SK-N-SH (cell line): ENCODE measurements around the gene ZGPAT.

Source experiments
- CTCF ChIP-seq: fragments of 200-600 bp; sonication (generic); IDR thresholded peaks from 2 replicates; pipeline ENCODE4 v1.6.1; 2017; ENCODE audit warnings: antibody characterized with exemption, mild to moderate bottlenecking, moderate library complexity
- EP300 ChIP-seq, 2 experiments: IDR thresholded peaks; 2 replicates each; pipeline versions ENCODE4 v1.4.0 to v1.6.1; 2012; ENCODE audit warnings: borderline replicate concordance in 1 of 2, low read depth in 1 of 2, low read length in 1 of 2
- FOXM1 ChIP-seq: IDR thresholded peaks from 2 replicates; pipeline ENCODE4 v1.4.0; 2012; ENCODE audit warnings: low read depth, mild to moderate bottlenecking
- MAX ChIP-seq: IDR thresholded peaks from 2 replicates; pipeline ENCODE4 v1.4.0; 2012; ENCODE audit warnings: low read depth
- MXI1 ChIP-seq: IDR thresholded peaks from 2 replicates; pipeline ENCODE4 v1.6.1; 2012; ENCODE audit warnings: mild to moderate bottlenecking, low read depth, low read length, improper control_type of control experiment
- SIN3A ChIP-seq: IDR thresholded peaks from 2 replicates; pipeline ENCODE4 v1.6.1; 2012; ENCODE audit warnings: low read depth, mild to moderate bottlenecking, low read length, moderate library complexity, borderline replicate concordance
- TAF1 ChIP-seq: IDR thresholded peaks from 2 replicates; pipeline ENCODE4 v1.6.1; 2012; ENCODE audit warnings: low read depth, mild to moderate bottlenecking, low read length, moderate library complexity, borderline replicate concordance
- USF2 ChIP-seq: fragments of 150-350 bp; IDR thresholded peaks from 2 replicates; pipeline ENCODE4 v1.6.1; 2017; ENCODE audit warnings: antibody characterized with exemption, low read length, low read depth, borderline replicate concordance
- YY1 ChIP-seq: IDR thresholded peaks from 2 replicates; pipeline ENCODE4 v1.4.0; 2012; ENCODE audit warnings: low read depth, mild to moderate bottlenecking

- TF ChIP-seq YY1 (no peak), EP300 (IDR thresholded peaks at IDR 0.05; ENCODE audit: borderline replicate concordance in 1 of 2, low read depth in 1 of 2, low read length in 1 of 2) (no peak), USF2 (no peak), CTCF (no peak), MXI1 (no peak), MAX (no peak), FOXM1 (no peak), TAF1 (no peak), SIN3A (no peak)
Observed at GRCh38 chr20:63668351-63668750, 39.5 kb upstream of the ZGPAT start.
